ENCODE results near the gene LRPPRC. TPM values are rescaled to one million over a fixed set of nuclear protein-coding genes. Genes with fewer than 3 reads are reported as not detected.

LRPPRC gene
- total RNA-seq, 1 experiment from 2014 or later = 49.3 TPM

GRCh38 chr2:43980902-43981301 is 14.9 kb downstream of the LRPPRC start:
- no peak for DNase-seq (ENCODE audit: low spot score)

DNA sequence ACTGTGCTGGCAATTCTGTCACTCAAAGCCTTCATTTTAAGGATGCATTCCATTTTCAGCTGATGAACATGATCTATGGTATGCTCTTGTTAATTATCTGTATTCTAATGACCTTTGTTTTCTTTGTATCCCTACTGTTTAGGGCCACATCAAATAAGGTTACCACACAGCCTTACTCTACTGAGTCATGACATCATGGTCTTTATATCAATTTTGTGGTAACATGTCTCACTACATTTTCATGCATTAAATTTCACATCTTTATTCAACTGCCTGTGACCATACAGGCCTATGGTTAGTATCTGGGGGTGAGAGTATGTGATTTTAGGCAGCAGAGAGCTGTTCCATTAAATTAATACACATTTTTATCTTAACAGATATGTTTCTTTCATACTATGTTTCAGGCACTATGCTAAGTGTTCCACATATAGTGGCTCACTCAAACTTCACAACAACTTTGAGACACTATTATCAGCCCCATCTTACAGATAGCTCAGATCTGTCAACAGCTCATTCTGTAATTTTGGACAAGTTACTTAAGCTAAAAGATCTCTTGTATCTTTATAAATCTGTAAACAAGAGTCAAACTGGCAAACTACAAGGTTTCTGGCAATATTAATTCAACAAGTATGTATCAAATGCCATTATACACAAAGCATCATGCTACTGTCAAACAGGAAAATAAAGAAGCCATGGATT is 18.0 kb downstream of the LRPPRC start:
- DNase-seq (ENCODE audit: low spot score) = no peak

- no peak for DNase-seq (ENCODE audit: low spot score)
Measured at GRCh38 chr2:43960921-43961320, 34.9 kb downstream of the LRPPRC start.

DNA sequence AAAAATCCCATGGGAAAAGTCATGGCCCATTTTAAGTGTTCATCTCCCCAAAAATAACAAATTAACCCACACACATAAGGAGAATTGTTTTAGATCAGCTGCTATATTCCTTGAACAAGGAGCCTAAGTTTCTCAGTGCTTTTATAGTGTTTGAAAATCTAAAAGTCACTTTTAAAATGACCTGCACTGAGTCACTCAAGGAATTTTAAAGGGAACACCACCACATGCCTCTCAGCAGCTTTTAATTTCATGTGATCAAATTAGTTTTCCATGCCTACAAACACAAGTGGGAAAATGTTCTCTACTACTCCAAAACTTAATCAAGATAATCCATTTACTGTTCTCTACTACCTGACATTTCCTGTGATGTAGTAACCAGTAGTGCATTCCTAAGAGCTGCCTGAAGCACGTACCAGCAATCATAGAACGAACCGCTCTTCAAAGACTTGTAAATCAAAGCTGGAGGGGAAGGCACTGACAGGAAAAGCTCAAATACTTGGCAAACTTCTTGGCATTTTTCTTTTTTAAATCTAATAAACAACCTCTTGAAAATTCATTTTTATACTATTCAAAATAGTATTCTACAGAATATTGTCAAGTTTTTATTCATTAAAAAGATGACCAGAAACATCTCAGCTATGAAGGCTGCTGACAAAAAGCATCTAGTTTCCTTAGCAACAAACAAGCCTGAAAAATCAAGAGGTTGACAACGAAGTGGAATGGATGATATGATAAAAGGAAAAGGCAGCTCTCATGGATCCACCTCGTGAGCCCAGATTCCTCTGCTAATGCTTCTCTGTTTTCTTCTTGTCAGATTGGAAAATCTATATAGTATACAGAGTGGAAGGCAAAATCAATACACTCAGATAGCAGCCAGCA is 37.2 kb downstream of the LRPPRC start:
- DNase-seq (ENCODE audit: low spot score) = no peak

DNA sequence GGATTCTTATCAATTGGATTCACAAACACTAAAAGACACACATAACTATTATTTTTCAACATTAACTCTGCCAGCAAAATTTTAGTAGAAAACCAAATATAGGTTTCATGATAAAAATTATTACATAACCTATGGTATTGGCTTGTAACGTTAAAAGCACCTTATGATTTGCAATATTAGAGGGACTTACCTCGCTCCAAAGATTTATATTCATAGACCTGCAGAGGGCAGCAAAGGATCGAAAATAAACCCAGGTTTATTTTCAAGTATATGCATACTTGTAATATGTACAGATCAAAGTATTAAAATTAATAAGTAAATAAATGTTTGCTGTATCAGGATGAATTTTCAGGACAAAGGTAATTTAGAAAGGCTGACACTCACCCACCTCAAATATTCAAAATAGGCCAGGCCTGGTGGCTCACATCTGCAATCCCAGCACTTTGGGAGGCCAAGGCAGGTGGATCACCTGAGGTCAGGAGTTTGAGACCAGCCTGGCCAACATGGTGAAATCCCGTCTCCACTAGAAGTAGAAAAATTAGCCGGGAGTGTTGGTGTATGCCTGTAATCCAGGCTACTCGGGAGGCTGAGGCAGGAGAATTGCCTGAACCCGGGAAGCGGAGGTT is 45.3 kb downstream of the LRPPRC start:
- DNase-seq (ENCODE audit: low spot score) = peak; percentile 68

- no peak for DNase-seq (ENCODE audit: low spot score)
Measured at GRCh38 chr2:43948370-43948769, 47.4 kb downstream of the LRPPRC start.

- no peak for DNase-seq (ENCODE audit: low spot score)
Measured at GRCh38 chr2:43946685-43947084, 49.1 kb downstream of the LRPPRC start.

GRCh38 chr2:43945439-43945838 is 50.4 kb downstream of the LRPPRC start:
- no peak for DNase-seq (ENCODE audit: low spot score)

- no peak for DNase-seq (ENCODE audit: low spot score)
Measured at GRCh38 chr2:43944915-43945314, 50.9 kb downstream of the LRPPRC start.

DNA sequence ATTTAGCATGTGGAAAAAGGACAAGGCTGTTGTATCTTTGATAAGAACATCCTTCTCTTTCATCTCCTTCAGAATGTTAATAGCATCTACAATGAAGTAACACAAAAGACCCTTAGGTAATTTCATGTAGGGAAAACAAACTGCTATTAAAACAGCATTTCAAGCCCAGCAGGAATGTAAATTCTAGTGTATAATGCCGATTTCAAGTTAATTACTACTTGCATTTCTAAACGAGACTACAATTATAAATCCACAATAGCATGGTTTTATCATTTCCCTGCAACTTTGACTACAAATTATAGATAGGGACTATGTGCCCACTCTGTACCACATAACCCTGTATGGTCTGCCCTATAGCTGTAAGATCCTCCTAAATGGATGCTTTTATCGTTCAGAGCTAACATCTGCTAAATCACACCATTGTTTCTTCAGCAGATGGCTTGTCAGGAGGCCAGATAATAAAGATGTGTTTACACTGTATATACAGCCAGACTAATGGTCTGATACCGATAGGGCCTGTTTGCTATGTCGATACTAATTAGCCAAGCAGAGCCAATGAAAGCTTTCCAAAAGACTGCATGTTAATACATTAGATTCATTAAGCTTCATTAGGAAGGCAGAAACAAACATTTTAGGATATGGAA is 51.9 kb downstream of the LRPPRC start:
- no peak for DNase-seq (ENCODE audit: low spot score)

DNA sequence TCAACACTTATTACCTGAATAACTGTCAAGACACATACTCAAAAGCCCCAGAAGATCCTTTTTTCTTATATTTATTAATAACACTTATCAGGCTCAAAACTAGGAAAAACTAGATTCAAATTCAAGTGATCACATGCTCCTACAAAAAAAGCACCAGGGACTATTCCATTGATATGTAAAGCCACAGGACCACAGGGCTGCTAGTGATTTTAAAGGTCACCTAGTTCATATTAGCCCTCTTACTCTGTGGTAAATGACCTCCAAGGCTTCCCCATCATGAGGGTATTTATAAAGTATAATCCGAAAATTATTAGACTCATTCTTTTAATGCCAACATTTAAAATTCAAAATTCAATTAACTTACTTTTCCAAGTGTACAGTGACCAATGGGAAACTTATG is 52.5 kb downstream of the LRPPRC start:
- no peak for DNase-seq (ENCODE audit: low spot score)

- DNase-seq (ENCODE audit: low spot score) = no peak
Measured at GRCh38 chr2:43942881-43943280, 52.9 kb downstream of the LRPPRC start.

- no peak for DNase-seq (ENCODE audit: low spot score)
Measured at GRCh38 chr2:43941966-43942365, 53.8 kb downstream of the LRPPRC start.

- no peak for DNase-seq (ENCODE audit: low spot score)
Measured at GRCh38 chr2:43941359-43941758, 54.4 kb downstream of the LRPPRC start.

- DNase-seq (ENCODE audit: low spot score) = no peak
Measured at GRCh38 chr2:43939695-43940256, 56.0 kb downstream of the LRPPRC start.

- DNase-seq (ENCODE audit: low spot score) = no peak
Measured at GRCh38 chr2:43937269-43937820, 58.4 kb downstream of the LRPPRC start.

DNA sequence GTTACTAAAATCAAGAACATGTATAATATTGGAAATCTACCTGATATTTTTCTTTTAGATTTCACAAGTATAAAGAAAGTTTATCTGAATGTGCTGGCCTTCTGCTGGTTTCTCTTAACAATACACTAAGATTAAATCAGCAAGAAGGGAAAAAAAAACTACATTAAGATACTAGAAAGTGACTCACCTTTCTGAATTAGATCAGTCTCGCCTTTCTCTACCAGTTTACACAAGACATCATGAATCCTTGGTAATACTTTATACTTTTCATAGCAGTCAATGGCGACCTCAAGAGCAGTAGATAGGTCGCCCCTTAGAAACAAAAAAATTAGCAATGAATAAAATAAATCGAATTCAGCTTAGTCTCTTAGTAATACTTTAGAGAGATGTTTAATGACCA is 61.2 kb downstream of the LRPPRC start:
- no peak for DNase-seq (ENCODE audit: low spot score)

DNA sequence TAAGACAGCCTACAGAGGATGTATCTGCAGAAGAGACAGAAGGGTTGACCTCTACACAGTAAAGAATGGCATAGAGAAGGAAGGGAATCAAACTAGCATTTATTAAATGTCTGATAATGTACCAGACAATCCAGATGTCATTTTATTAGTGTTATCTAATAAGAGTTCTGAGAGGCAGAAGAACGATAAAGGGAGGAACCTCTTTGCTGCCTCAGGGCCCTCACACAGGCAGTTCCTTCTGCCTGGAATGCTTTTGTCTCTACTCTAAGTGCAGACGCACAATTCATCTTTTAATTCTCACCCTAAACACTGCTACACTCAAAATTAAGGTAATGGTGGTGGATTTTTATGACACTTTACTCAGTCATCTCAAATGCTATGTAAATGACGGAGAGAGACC is 64.5 kb downstream of the LRPPRC start:
- no peak for DNase-seq (ENCODE audit: low spot score)

- DNase-seq (ENCODE audit: low spot score) = no peak
Measured at GRCh38 chr2:43927442-43927841, 68.3 kb downstream of the LRPPRC start.

DNA sequence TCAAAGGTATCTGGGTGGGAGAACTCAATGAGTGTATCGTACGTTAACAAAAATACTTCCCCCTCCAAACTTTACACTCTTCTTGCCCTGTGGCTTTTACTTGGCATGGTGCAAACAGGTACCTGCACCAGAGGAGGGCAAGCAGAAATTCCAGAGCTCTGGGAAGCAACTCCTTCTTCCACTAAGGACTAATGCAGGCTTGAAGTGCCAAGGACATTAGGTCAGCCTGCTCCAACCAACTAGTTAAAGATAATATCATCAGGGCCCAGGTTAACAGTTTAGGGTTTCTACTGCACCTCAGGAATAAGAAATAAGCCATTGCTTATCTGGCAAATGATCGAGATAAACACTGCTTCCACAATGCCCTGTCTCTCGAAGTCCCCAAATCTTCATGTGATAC is 70.4 kb downstream of the LRPPRC start:
- DNase-seq (ENCODE audit: low spot score) = no peak

- DNase-seq (ENCODE audit: low spot score) = no peak
Measured at GRCh38 chr2:43924463-43924862, 71.3 kb downstream of the LRPPRC start.
